Stimulated activated CD4-positive, alpha-beta T cell treated with anti-CD3 and anti-CD28 coated beads, TNF-alpha, amount 100 ng/mL, for 4 hours (primary cell): ENCODE data around the gene ZNF14.
"Not testable (repeated sequence)": the region's sequence is repeated elsewhere in the genome, so short reads cannot be mapped to it uniquely, and the experiment has no call there.

Experiments
- DNase-seq, 3 experiments: peaks; one replicate each; pipeline ENCODE4 v3.0.0-alpha.2; 2020; ENCODE audit warnings: low read depth in 3 of 3

ZNF14 gene

DNA sequence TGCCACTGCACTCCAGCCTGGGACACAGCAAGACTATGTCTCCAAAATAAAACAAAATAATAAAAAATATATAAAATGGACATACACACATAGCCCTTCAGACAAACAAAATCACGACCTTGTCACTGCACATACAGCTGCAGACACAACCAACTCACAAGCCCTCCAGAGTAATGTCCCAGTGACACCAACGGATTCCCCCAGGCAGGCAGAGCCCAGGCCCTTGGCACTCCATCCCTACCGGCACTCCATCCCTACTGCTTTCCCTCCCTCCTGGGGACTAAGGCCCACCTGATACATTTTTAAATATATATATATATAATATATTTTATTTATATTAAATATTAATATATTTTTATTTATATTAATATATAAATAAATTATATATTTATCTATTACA, 45.8 kb downstream of the ZNF14 start:
- DNase-seq: no peak

DNA sequence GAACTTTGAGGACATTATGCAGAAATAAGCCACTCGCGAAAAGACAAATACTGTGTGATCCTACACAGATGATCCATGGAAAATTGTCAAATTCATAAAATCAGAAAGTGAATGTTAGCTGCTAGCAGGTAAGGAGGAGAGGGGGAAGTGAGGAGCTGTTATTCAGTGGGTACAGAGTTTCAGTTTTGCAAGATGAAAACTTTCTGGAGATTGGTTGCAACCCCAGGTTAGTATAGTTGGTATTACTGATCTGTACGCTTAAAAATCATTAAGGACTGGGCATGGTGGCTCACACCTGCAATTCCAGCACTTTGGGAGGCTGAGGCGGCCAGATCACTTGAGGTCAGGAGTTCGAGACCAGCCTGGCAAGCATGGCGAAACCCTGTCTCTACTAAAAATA, 46.3 kb downstream of the ZNF14 start:
- no peak for DNase-seq

DNA sequence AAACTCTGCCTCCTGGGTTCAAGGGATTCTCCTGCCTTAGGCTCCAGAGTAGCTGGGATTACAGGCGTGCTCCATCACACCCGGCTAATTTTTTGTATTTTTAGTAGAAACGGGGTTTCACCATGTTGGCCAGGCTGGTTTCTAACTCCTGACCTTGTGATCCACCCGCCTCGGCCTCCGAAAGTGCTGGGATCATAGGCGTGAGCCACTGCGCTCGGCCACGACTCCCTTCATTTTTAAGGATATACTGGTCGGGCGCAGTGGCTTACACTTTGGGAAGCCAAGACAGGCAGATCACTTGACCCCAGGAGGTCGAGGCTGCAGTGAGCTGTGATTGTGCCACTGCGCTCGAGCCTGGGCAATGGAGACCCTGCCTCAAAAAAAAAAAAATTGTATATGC, 46.8 kb downstream of the ZNF14 start:
- not testable (repeated sequence) for DNase-seq

DNA sequence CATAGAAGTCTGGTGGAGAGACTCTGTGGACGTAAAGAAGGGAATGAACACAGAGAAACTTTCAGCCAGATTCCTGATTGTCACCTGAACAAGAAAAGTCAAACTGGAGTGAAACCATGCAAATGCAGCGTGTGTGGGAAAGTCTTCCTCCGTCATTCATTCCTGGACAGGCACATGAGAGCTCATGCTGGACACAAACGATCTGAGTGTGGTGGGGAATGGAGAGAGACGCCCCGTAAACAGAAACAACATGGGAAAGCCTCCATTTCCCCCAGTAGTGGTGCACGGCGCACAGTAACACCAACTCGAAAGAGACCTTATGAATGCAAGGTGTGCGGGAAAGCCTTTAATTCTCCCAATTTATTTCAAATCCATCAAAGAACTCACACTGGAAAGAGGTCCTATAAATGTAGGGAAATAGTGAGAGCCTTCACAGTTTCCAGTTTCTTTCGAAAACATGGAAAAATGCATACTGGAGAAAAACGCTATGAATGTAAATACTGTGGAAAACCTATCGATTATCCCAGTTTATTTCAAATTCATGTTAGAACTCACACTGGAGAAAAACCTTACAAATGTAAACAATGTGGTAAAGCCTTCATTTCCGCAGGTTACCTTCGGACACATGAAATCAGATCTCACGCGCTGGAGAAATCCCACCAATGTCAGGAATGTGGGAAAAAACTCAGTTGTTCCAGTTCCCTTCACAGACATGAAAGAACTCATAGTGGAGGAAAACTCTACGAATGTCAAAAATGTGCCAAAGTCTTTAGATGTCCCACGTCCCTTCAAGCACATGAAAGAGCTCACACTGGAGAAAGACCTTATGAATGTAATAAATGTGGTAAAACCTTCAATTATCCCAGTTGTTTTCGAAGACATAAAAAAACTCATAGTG, 53.5 kb downstream of the ZNF14 start:
- no peak for DNase-seq

DNA sequence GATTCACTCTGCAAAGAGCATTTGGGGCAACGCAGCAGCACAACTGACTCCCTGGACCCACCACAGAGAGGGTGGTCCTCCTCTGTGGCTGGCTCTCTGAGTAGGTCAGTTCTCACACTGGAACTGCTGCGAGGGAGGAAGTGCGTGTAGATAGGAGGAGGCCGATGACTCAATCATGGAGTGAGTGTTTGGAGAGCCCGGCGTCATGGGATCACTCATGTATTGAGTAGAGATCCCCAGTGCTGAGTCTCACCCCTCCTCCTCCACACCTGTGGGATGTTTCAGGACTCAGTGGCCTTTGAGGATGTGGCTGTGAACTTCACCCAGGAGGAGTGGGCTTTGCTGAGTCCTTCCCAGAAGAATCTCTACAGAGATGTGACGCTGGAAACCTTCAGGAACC, 55.3 kb downstream of the ZNF14 start:
- DNase-seq: no peak

DNA sequence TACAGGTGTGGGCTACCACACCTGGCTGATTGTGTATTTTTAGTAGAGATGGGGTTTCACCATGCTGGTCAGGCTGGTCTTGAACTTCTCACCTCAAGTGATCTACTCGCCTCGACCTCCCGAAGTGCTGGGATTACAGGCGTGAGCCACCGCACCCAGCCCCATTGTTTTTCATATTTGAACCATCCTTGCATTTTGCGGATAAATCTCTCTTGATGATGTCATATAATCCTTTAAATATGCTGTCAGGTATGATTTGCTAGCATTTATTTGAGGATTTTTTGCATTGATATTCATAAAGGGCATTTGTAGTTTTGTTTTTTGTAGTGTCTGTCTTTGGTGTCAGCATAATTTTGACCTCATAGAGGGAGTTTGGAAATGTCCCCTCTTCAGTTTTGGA, 58.6 kb downstream of the ZNF14 start:
- no peak for DNase-seq

DNA sequence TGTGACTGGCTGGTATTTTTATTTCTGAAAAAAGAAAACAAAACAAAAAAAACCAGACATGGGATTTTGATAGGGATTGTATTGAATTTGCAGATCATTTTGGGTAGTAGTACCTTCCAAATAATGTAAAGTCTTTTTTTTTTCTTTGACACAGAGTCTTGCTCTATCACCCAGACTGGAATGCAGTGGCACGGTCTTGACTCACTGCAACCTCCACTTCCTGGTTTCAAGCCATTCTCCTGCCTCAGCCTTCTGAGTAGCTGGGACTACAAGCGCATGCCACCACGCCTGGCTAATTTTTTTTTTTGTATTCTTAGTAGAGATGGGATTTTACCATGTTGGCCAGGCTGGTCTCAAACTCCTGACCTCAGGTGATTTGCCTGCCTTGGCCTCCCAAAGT, 60.1 kb downstream of the ZNF14 start:
- no peak for DNase-seq

DNA sequence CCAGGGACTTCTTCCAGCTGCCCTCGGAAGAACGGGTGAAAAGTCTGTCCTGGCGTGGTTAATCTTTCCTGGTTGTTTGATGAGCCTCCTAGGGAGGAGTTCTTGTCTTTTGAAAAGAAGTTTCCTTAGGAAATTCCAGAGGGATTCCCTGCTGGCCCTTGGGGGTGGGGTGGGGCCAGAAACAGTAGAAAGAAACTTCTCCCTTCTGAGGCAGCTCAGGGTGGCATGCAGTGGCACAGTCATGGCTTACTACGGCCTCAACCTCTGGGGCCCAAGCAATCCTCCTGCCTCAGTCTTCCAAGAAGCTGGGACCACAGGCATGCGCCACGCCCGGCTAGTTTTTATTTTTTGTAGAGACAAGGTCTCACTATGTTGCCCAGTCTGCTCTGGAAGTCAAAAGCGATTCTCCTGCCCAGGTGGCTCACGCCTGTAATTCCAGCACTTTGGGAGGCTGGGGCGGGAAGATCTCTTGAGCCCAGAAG, 62.8 kb downstream of the ZNF14 start:
- no peak for DNase-seq

DNA sequence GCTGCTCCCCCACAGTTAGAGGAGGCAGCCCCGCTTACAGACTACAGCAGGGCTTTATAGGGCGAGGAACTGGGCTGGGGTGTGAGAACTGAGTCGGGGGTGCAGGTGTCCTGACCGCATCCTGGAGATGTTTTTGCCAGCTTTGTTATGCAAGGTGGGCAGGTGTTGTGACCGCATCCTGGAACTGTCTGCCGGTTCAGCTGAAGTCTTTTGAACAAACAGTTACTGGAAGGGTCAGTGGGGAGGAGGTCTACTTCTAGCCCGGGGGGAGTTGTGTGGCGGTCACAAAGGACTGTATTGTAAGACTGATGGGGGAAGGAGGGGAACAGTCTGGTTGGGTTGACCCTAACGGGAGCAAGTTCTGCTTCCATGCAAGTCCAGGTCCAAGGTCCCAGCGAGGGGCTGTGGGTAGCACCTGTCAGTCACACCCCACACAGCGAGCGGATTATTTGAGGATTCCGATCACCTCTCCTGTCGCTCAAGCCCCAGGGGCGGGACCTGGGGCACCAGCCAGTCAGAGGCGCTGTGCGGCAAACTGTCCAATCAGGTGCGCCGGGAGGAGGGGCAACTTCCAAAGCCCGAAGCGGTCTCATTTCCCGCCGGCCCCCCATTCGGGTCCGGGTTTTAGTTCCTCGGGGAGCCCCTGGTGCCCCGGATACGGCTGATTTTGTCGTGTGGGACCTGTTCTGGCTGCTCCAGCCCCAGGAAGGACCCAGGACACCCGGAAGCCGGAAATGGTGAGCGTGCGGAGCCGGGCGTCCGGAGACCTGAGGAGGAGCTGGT, 64.5 kb downstream of the ZNF14 start, which contains the start of gene ZNF101:
TSS of gene ZNF101 (plus strand) at position 610 of the 783 bp plus-strand sequence. CDS start at position 735, 125 bp downstream.
- DNase-seq: peak; percentile 87 to 88 (median 87)

DNA sequence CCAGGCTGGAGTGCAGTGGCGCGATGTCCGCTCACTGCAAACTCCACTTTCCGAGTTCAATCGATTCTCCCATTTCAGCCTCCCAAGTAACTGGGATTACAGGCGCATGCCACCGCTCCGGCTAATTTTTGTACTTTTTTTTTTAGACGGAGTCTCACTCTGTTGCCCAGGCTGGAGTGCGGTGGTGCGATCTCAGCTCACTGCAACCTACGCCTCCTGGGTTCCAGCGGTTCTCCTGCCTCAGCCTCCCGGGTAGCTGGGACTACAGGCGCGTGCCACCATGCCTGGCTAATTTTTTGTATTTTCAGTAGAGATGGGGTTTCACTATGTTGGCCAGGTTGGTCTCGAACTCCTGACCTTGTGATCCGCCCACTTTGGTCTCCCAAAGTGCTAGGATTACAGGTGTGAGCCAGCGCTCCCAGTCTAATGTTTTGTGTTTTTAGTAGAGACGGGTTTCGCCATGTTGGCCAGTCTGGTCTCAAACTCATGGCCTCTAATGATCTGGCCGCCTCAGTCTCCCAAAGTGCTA, 67.4 kb downstream of the ZNF14 start:
- DNase-seq: not testable (repeated sequence)

DNA sequence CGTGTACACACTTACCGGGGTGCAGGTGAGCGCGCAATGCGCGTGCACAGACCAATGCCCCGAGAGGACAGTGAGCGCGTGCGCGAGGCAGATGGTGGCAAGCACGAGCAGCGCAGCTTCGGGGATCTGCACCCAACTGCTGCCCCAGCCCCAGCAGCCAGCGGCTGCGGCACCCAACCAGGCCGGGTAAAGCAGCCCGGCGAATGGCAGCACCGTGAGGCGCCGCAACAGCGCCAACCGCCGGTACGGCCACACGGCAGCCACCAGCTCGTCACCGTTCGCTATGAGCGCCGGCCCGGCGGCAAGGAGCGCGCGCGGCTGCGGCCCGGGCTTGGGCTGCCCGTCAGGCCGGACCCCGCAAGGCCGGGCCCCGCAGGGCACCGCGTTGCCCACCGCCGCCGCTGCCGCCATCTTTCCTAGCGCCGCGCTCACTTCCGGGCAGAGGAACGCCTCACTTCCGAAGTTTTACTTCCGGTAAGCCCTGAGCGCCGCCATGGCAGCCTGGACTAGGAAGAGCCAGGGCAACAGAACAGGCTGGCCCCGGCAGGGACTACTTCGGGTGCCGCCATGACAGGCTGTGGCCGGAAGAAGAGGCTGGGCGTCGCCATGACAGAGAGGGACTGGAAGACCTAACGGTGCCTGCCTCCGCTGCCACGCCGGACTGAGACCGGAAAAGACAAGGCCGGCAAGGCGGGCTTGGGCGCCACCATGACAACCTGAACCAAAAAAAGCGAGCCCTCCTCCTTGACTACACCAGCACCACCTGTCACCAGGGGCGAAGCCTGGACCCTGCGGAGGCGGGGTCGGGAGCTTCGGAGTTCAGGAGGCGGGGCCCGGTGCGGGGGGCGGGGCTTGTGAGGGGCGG, 69.4 kb downstream of the ZNF14 start, which contains the start of gene ATP13A1:
TSS of gene ATP13A1 (minus strand) at position 421 of the 865 bp plus-strand sequence. CDS start at position 411, 10 bp downstream.
- DNase-seq: peak; percentile 82 to 90 (median 86)

DNA sequence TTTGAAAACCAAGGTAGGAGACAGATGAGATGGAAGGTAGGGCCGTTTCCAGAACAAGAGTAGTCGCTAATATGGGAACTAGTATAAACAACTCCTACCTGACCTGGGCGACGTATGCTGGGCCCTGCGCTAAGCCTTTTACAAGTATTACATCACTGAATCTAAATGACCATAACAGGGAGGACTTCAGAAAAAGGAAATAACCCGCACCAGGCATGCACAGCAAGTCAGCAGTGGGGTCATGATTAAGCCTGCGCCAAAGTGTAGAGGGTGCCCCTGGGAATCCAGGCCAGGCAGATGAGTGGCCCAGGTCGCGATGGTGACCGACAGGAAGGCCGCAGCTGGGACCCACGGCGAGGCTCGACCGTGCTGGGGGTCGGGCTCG, 70.0 kb downstream of the ZNF14 start:
- no peak for DNase-seq

DNA sequence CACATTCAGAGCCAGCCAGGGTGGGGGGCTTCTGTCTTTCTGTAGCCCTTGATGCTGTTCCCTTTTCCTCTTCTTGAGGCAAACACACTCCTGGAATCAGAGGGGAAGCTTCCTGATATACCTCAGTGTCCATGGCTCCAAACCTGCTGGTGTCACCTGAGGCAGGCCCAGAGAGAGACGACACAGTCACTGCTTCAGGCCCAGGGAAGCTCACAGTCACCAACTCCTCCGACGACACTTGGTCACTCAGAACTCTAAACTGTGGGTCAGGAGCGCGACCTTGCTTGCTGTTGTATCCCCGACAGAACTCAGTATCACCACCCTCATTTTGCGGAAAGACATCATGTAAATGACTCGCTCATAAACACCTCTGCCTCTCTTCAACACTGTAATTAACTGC, 70.6 kb downstream of the ZNF14 start:
- no peak for DNase-seq

DNA sequence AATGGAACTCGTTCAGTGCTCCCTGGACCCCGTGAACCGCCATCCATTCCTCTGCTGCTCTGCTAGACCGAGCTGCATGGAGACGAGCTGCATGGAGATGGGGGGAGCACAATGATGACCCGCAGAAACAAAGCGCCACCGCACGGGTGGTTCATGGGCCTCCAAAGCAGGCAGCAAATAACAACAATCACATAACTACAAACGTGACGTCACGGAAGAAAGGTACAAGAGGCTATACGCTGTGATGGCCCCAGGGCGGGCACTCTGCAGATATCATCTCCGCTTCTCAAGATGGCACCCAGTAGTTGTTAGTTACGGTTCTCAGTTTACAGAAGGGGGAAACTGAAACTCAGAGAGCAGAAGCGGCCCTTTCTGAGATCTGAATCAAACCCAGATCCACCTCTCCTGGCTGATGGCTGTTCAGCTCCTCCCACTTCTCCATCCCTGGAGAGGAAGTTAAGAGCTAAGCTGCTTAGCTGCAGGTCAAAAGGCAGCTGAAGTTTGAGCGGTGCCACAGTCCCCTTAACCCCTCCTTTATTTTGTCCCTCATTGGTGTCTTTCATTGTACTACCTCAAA, 71.1 kb downstream of the ZNF14 start:
- DNase-seq: no peak

DNA sequence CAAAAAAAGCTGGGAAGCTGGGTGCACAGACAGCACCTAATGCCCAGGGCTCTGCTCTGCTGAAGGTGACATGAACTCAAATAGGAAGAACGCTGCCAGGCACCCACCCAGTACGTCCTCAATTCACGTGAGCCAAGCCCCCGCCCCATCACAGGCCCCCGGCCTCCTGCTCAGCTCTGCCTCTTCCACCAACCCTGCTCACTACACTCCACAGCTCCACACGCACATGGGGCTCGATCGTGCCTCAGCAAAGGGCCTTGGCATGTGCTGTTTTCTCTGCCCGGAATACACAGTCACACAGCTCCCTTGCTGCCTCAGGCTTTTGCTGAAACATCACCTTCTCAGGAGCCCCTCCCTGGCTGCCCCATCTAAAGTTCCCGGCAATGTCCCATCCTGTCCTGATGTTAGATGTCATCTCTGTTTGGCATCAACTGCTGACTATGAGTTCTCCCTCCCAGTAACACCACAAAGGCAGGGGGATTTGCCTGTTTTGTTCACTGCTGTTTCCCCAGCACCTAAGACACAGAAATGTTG, 71.7 kb downstream of the ZNF14 start:
- no peak for DNase-seq
